Sigmoid colon (tissue), 4 donors: Measurements from ENCODE around the gene PVALEF.

Experiments
- POLR2A ChIP-seq, 2 donors: fragments of 450-650 bp; IDR thresholded peaks; one replicate each; pipeline ENCODE4 v1.6.1; 2016; ENCODE audit warnings: antibody characterized with exemption in 2 of 2, mild to moderate bottlenecking in 2 of 2, moderate library complexity in 2 of 2
- POLR2AphosphoS5 ChIP-seq, 4 donors: sonication (generic); formaldehyde crosslinking; IDR thresholded peaks; one replicate each; pipeline ENCODE4 v1.6.1; 2017; ENCODE audit warnings: antibody characterized with exemption in 4 of 4
- TF ChIP-seq, protein P1 (sequence below), 4 experiments: fragments of 450-650 bp in 3 of 4; fragments of 200-600 bp in 1 of 4; IDR thresholded peaks; one replicate each; pipeline ENCODE4 v1.5.1; 2016 to 2019; ENCODE audit warnings: antibody characterized with exemption in 4 of 4, mild to moderate bottlenecking in 3 of 4, moderate library complexity in 2 of 4

DNA sequence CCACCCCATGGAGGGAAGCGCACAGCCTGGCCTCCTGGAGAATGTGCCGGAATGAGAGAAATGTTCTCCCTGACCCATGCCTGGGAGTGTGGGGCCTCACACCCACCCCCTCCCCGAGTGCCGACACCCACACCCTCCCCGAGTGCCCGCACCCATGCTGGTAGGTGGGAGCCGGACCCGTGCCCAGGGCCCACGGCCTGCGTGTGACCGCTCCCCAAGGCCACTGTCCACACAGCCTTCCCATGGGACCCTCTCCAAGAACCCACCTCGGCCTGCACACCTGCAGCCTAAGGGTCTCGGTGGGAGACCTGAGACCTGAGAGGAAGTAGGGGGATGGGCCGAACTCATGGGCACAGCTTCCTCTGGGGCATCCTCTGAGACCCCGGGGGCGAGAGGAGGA is 3.3 kb upstream of the PVALEF start:
- TF ChIP-seq POLR2A (IDR thresholded peaks at IDR 0.05) (no peak), POLR2AphosphoS5 (IDR thresholded peaks at IDR 0.05) (no peak)
- TF ChIP-seq, protein P1, sequence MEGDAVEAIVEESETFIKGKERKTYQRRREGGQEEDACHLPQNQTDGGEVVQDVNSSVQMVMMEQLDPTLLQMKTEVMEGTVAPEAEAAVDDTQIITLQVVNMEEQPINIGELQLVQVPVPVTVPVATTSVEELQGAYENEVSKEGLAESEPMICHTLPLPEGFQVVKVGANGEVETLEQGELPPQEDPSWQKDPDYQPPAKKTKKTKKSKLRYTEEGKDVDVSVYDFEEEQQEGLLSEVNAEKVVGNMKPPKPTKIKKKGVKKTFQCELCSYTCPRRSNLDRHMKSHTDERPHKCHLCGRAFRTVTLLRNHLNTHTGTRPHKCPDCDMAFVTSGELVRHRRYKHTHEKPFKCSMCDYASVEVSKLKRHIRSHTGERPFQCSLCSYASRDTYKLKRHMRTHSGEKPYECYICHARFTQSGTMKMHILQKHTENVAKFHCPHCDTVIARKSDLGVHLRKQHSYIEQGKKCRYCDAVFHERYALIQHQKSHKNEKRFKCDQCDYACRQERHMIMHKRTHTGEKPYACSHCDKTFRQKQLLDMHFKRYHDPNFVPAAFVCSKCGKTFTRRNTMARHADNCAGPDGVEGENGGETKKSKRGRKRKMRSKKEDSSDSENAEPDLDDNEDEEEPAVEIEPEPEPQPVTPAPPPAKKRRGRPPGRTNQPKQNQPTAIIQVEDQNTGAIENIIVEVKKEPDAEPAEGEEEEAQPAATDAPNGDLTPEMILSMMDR (IDR thresholded peaks at IDR 0.05), result no peak
